ENCODE measurements around the gene TMEM232. TPM values are rescaled to one million over a fixed set of nuclear protein-coding genes. Genes with fewer than 3 reads are reported as not detected.

The TMEM232 gene
- total RNA-seq, 2 donors from 2014 or later: 13.3 TPM; not detected in 1

DNA sequence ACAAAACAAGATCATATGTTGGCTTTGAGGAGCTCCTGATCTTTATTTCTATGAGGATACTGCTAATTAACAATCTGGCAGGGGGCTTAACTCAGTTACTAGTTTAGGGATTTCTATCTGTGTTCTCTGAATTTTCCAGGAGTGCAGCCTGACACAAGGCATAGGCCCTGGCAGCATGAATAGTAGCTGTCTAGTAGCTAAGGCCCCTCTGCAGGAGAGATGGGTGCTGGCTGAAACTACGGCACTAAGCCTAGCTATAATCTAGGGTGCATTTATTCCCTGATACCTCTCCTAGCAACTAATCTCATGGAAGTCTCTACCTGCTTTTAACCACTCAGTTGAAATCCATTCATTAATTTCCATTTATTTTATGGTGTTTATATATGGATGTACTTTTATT, 268.2 kb downstream of the TMEM232 start:
- H3K36me3 ChIP-seq: no peaks in the 10 kb centered on the region
- no peak overlapping the region for H3K27ac ChIP-seq
- no peak for DNase-seq (ENCODE audit: low spot score)
- H3K4me3 ChIP-seq: no peak overlapping the region
- TF ChIP-seq, protein P1, sequence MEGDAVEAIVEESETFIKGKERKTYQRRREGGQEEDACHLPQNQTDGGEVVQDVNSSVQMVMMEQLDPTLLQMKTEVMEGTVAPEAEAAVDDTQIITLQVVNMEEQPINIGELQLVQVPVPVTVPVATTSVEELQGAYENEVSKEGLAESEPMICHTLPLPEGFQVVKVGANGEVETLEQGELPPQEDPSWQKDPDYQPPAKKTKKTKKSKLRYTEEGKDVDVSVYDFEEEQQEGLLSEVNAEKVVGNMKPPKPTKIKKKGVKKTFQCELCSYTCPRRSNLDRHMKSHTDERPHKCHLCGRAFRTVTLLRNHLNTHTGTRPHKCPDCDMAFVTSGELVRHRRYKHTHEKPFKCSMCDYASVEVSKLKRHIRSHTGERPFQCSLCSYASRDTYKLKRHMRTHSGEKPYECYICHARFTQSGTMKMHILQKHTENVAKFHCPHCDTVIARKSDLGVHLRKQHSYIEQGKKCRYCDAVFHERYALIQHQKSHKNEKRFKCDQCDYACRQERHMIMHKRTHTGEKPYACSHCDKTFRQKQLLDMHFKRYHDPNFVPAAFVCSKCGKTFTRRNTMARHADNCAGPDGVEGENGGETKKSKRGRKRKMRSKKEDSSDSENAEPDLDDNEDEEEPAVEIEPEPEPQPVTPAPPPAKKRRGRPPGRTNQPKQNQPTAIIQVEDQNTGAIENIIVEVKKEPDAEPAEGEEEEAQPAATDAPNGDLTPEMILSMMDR (IDR thresholded peaks at IDR 0.05): no peak
- no peaks in the 10 kb centered on the region for H3K9me3 ChIP-seq
- no peaks in the 10 kb centered on the region for H3K27me3 ChIP-seq (replicated peaks; ENCODE audit: insufficient read depth)
- H3K4me1 ChIP-seq (ENCODE audit: control insufficient read depth in 1 of 2, low read depth in 2 of 2): no peaks in the 10 kb centered on the region
- ATAC-seq (ENCODE audit: insufficient number of reproducible peaks, low FRiP score, low read depth): no peak

GRCh38 chr5:110442856-110443255, 283.6 kb downstream of the TMEM232 start:
- Histone ChIP-seq H3K36me3 (no peaks in the 10 kb centered on the region), H3K4me1 (ENCODE audit: control insufficient read depth in 1 of 2, low read depth in 2 of 2) (peaks cover 0 to 21% of the 10 kb centered on the region in 2 donors), H3K9me3 (no peaks in the 10 kb centered on the region), H3K27me3 (replicated peaks; ENCODE audit: insufficient read depth) (no peaks in the 10 kb centered on the region), H3K4me3 (no peak overlapping the region), H3K27ac (no peak overlapping the region)
- ATAC-seq (ENCODE audit: insufficient number of reproducible peaks, low FRiP score, low read depth): no peak
- no peak for DNase-seq (ENCODE audit: low spot score)
- TF ChIP-seq, protein P1 (IDR thresholded peaks at IDR 0.05): no peak

- H3K36me3 ChIP-seq: no peaks in the 10 kb centered on the region
- peaks cover 3% of the 10 kb centered on the region for H3K9me3 ChIP-seq
- DNase-seq (ENCODE audit: low spot score) (no peak), ATAC-seq (ENCODE audit: insufficient number of reproducible peaks, low FRiP score, low read depth) (peak; percentile 44)
- TF ChIP-seq, protein P1 (IDR thresholded peaks at IDR 0.05): no peak
- no peak overlapping the region for H3K4me3 ChIP-seq
- peaks cover 0 to 21% of the 10 kb centered on the region in 2 donors for H3K4me1 ChIP-seq (ENCODE audit: control insufficient read depth in 1 of 2, low read depth in 2 of 2)
- H3K27ac ChIP-seq: no peak overlapping the region
- H3K27me3 ChIP-seq (replicated peaks; ENCODE audit: insufficient read depth): no peaks in the 10 kb centered on the region
Measured at GRCh38 chr5:110441035-110441434, 285.4 kb downstream of the TMEM232 start.

DNA sequence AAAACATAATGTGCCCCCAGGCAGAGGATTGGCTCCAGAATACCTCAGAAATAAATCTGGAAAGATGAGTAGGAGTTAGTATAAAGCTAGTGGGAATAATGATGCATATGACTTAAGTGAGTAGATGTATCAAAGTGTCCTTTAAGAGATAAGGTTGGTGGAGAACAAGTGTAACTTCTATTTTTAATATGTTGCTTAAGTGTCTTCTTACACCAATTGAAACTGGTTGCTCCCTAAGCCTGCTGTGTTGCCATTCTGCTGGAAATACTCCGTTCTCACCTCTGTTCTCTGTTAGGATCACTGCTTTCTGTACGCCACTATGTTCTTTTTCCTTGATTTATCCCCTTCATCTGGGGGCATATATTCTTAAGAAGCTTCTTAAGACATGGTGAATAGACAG, 286.4 kb downstream of the TMEM232 start:
- Histone ChIP-seq H3K9me3 (peaks cover 3% of the 10 kb centered on the region), H3K36me3 (no peaks in the 10 kb centered on the region), H3K4me1 (ENCODE audit: control insufficient read depth in 1 of 2, low read depth in 2 of 2) (peaks cover 0 to 21% of the 10 kb centered on the region in 2 donors), H3K27ac (no peak overlapping the region), H3K4me3 (no peak overlapping the region), H3K27me3 (replicated peaks; ENCODE audit: insufficient read depth) (no peaks in the 10 kb centered on the region)
- TF ChIP-seq, protein P1 (IDR thresholded peaks at IDR 0.05): no peak
- no peak for DNase-seq (ENCODE audit: low spot score)
- ATAC-seq (ENCODE audit: insufficient number of reproducible peaks, low FRiP score, low read depth): no peak

- Histone ChIP-seq H3K9me3 (peaks cover 3% of the 10 kb centered on the region), H3K27me3 (replicated peaks; ENCODE audit: insufficient read depth) (no peaks in the 10 kb centered on the region), H3K36me3 (no peaks in the 10 kb centered on the region), H3K27ac (peak overlapping the region; percentile 16 to 32), H3K4me3 (peak overlapping the region; percentile 47), H3K4me1 (ENCODE audit: control insufficient read depth in 1 of 2, low read depth in 2 of 2) (peaks cover 0 to 21% of the 10 kb centered on the region in 2 donors)
- DNase-seq (ENCODE audit: low spot score) (no peak), ATAC-seq (ENCODE audit: insufficient number of reproducible peaks, low FRiP score, low read depth) (no peak)
- TF ChIP-seq, protein P1 (IDR thresholded peaks at IDR 0.05): no peak
Measured at GRCh38 chr5:110439296-110439695, 287.2 kb downstream of the TMEM232 start.
